SK-N-SH (cell line): Measurements from ENCODE around the gene YTHDF1. TPM values are rescaled to one million over a fixed set of nuclear protein-coding genes. Genes with fewer than 3 reads are reported as not detected.

ENCODE experiments used
- CTCF ChIA-PET: fragments of 300-600, 350-600 bp; formaldehyde crosslinking; extraction: SDS; loops from one replicate; lab custom pipeline; 2021; lab: Yijun Ruan, JAX
- POLR2A ChIA-PET: fragments of 350-600 bp; sonication (Branson Sonifier 250); formaldehyde crosslinking; extraction: SDS; loops from one replicate; lab custom pipeline; 2020; ENCODE audit warnings: antibody characterized with exemption, inconsistent platforms; lab: Yijun Ruan, JAX
- DNase-seq: peaks from one replicate; pipeline ENCODE4 v3.0.0; 2012
- H2AFZ ChIP-seq: fragments of 200-600 bp; sonication (generic); 2 replicates; pipeline ENCODE4 v1.8.1; 2016; ENCODE audit warnings: antibody characterized with exemption, mild to moderate bottlenecking, low read depth
- H3F3A ChIP-seq: fragments of 200-600 bp; sonication (generic); replicated peaks from 2 replicates; pipeline ENCODE3; 2016; ENCODE audit warnings: antibody characterized with exemption, mild to moderate bottlenecking; ENCODE audit not compliant: insufficient read depth
- H3K27ac ChIP-seq, 2 experiments: fragments of 200-500 bp in 1 of 2; fragments of 200-600 bp in 1 of 2; sonication (Bioruptor generic) in 1 of 2; sonication (generic), shearing (Covaris generic) in 1 of 2; 2 replicates each; pipeline versions ENCODE4 v1.5.1 to v1.6.1; 2014 to 2016; ENCODE audit warnings: low read depth in 2 of 2, inconsistent platforms in 1 of 2, low read length in 1 of 2, mild to moderate bottlenecking in 1 of 2, mixed read lengths in 1 of 2
- H3K27me3 ChIP-seq: fragments of 200-600 bp; sonication (generic), shearing (Covaris generic); 2 replicates; pipeline ENCODE4 v1.6.1; 2016; ENCODE audit warnings: mixed run types; ENCODE audit not compliant: insufficient read depth
- H3K36me3 ChIP-seq, 2 experiments: fragments of 200-500 bp in 1 of 2; fragments of 200-600 bp in 1 of 2; sonication (Bioruptor generic) in 1 of 2; sonication (generic) in 1 of 2; replicated peaks in 1 of 2; 2 replicates each; pipeline versions ENCODE3 to v1.5.1; 2014 to 2016; ENCODE audit warnings: low read length in 1 of 2, mild to moderate bottlenecking in 1 of 2; ENCODE audit not compliant: insufficient read depth in 2 of 2, control insufficient read depth in 1 of 2
- H3K4me1 ChIP-seq, 2 experiments: fragments of 200-500 bp in 1 of 2; fragments of 200-600 bp in 1 of 2; sonication (Bioruptor generic) in 1 of 2; sonication (generic), shearing (Covaris generic) in 1 of 2; 2 replicates each; pipeline versions ENCODE4 v1.5.1 to v1.6.1; 2014 to 2016; ENCODE audit warnings: low read depth in 1 of 2, low read length in 1 of 2, mixed run types in 1 of 2; ENCODE audit not compliant: insufficient read depth in 2 of 2, control insufficient read depth in 1 of 2
- H3K4me2 ChIP-seq: fragments of 200-600 bp; sonication (generic), shearing (Covaris generic); 2 replicates; pipeline ENCODE4 v1.6.1; 2017; ENCODE audit warnings: mixed run types
- H3K4me3 ChIP-seq, 2 experiments: fragments of 200-500 bp in 1 of 2; fragments of 200-600 bp in 1 of 2; sonication (Bioruptor generic) in 1 of 2; sonication (generic), shearing (Covaris generic) in 1 of 2; 2 replicates each; pipeline versions ENCODE4 v1.5.1 to v1.8.1; 2014 to 2016; ENCODE audit warnings: low read depth in 2 of 2, inconsistent platforms in 1 of 2, low read length in 1 of 2, mild to moderate bottlenecking in 1 of 2, mixed read lengths in 1 of 2, moderate library complexity in 1 of 2
- H3K79me2 ChIP-seq: fragments of 200-600 bp; sonication (generic); 2 replicates; pipeline ENCODE4 v1.8.1; 2017; ENCODE audit warnings: mild to moderate bottlenecking; ENCODE audit not compliant: insufficient read depth
- H3K9ac ChIP-seq: fragments of 200-600 bp; sonication (generic); 2 replicates; pipeline ENCODE4 v1.6.1; 2017; ENCODE audit warnings: mixed run types
- H3K9me2 ChIP-seq: fragments of 200-600 bp; sonication (generic); 2 replicates; pipeline ENCODE4 v1.6.1; 2017; ENCODE audit warnings: mixed run types
- H3K9me3 ChIP-seq: fragments of 200-600 bp; sonication (generic); 2 replicates; pipeline ENCODE4 v1.6.1; 2017; ENCODE audit warnings: mixed run types, mild to moderate bottlenecking, moderate library complexity
- H4K20me1 ChIP-seq: fragments of 200-600 bp; sonication (generic); 2 replicates; pipeline ENCODE4 v1.6.1; 2017; ENCODE audit warnings: mild to moderate bottlenecking, mixed run types; ENCODE audit not compliant: insufficient read depth
- CHD2 ChIP-seq: fragments of 150-350 bp; IDR thresholded peaks from 2 replicates; pipeline ENCODE4 v1.6.1; 2018; ENCODE audit warnings: low read length; ENCODE audit not compliant: partially characterized antibody
- EP300 ChIP-seq, 2 experiments: IDR thresholded peaks; 2 replicates each; pipeline versions ENCODE4 v1.4.0 to v1.6.1; 2012; ENCODE audit warnings: borderline replicate concordance in 1 of 2, low read depth in 1 of 2, low read length in 1 of 2
- FOSL2 ChIP-seq: IDR thresholded peaks from 2 replicates; pipeline ENCODE4 v1.4.0; 2012; ENCODE audit warnings: low read depth, mild to moderate bottlenecking, moderate library complexity, borderline replicate concordance
- GATA2 ChIP-seq: sonication (generic); formaldehyde crosslinking; IDR thresholded peaks from 2 replicates; pipeline ENCODE4 v1.5.0; 2020; ENCODE audit warnings: mild to moderate bottlenecking, missing genetic modification reagents
- JUND ChIP-seq: IDR thresholded peaks from 2 replicates; pipeline ENCODE4 v1.4.0; 2012
- POLR2AphosphoS5 ChIP-seq: IDR thresholded peaks from 2 replicates; pipeline ENCODE4 v1.6.1; 2012; ENCODE audit warnings: low read depth, low read length
- RAD21 ChIP-seq: IDR thresholded peaks from 2 replicates; pipeline ENCODE4 v1.6.1; 2012; ENCODE audit warnings: mild to moderate bottlenecking, low read length
- WGBS: methylation state at CpG from one replicate; pipeline ENCODE4 v1.1.6; 2017; ENCODE audit warnings: low lambda C conversion rate; 5-methylcytosine and 5-hydroxymethylcytosine counted together
- polyA plus RNA-seq, 3 experiments: library from polyadenylated mRNA; depleted of rRNA; stranded (reverse); fragments of >200 nt; gene quantifications; 2 replicates each; pipeline ENCODE4 v1.2.3, GENCODE V29; 2012
- TF ChIP-seq, protein P1 (sequence below): fragments of 200-600 bp; sonication (generic); IDR thresholded peaks from 2 replicates; pipeline ENCODE4 v1.6.1; 2017; ENCODE audit warnings: antibody characterized with exemption, mild to moderate bottlenecking, moderate library complexity
- TF ChIP-seq, protein P2 (sequence below): IDR thresholded peaks from 2 replicates; pipeline ENCODE4 v1.6.1; 2012; ENCODE audit warnings: mild to moderate bottlenecking, low read depth, low read length, moderate library complexity
- TF ChIP-seq, protein P3 (sequence below): IDR thresholded peaks from 2 replicates; pipeline ENCODE4; 2012

The YTHDF1 gene
- polyA plus RNA-seq, 1 of the 3 experiments (the other 2 are of a cell fraction), result 17.0 TPM

DNA sequence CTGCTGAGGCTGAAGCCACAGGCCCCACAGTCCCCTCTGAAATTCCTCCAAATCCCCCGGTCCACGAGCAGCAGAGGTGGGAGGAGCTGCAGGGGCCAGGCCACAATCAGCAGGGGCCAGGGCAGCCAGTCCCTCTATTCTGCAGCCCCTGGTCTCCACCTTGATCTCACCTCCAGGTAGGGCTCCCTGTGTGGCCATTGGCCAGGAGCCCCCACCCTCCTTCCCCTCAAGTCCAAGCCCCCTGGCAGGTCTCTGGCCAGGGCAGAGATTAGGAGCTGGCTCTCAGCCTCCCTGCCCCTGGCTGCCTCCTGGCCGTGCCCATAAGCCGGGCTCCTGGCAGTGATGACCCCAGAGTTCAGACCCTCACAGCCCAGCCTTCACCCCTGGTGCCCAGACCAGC lies 34.7 kb downstream of the YTHDF1 start:
- Histone ChIP-seq H3K79me2 (no peaks in the 10 kb centered on the region), H3K27me3 (peaks cover 27% of the 10 kb centered on the region), H3K4me2 (no peak overlapping the region), H3K9me3 (no peaks in the 10 kb centered on the region), H3K9me2 (no peaks in the 10 kb centered on the region), H3K36me3 (no peaks in the 10 kb centered on the region), H4K20me1 (peaks cover 10% of the 10 kb centered on the region; the same call in 1 of the 2 replicates), H3K27ac (no peak overlapping the region), H3K4me3 (no peak overlapping the region), H2AFZ (no peak overlapping the region), H3K4me1 (no peaks in the 10 kb centered on the region; a peak in 1 of 4 replicates), H3K9ac (no peak overlapping the region), H3F3A (peaks cover 6% of the 10 kb centered on the region)
- ChIA-PET POLR2A (no interaction called here), CTCF (interaction anchor here (0.7 to 9.9 kb wide), 10 partner anchors 14 to 209 kb away, joined by 3 to 89 read pairs (median 4); no protein-coding TSS in a partner anchor)
- WGBS, result 51% methylated on average over 2 of the region's 4 CpGs
- TF ChIP-seq, protein P1, sequence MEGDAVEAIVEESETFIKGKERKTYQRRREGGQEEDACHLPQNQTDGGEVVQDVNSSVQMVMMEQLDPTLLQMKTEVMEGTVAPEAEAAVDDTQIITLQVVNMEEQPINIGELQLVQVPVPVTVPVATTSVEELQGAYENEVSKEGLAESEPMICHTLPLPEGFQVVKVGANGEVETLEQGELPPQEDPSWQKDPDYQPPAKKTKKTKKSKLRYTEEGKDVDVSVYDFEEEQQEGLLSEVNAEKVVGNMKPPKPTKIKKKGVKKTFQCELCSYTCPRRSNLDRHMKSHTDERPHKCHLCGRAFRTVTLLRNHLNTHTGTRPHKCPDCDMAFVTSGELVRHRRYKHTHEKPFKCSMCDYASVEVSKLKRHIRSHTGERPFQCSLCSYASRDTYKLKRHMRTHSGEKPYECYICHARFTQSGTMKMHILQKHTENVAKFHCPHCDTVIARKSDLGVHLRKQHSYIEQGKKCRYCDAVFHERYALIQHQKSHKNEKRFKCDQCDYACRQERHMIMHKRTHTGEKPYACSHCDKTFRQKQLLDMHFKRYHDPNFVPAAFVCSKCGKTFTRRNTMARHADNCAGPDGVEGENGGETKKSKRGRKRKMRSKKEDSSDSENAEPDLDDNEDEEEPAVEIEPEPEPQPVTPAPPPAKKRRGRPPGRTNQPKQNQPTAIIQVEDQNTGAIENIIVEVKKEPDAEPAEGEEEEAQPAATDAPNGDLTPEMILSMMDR, result no peak
- TF ChIP-seq RAD21, result no peak
- TF ChIP-seq JUND, result no peak
- no peak for TF ChIP-seq POLR2AphosphoS5
- no peak for TF ChIP-seq GATA2
- TF ChIP-seq FOSL2, result no peak
- TF ChIP-seq, protein P2, sequence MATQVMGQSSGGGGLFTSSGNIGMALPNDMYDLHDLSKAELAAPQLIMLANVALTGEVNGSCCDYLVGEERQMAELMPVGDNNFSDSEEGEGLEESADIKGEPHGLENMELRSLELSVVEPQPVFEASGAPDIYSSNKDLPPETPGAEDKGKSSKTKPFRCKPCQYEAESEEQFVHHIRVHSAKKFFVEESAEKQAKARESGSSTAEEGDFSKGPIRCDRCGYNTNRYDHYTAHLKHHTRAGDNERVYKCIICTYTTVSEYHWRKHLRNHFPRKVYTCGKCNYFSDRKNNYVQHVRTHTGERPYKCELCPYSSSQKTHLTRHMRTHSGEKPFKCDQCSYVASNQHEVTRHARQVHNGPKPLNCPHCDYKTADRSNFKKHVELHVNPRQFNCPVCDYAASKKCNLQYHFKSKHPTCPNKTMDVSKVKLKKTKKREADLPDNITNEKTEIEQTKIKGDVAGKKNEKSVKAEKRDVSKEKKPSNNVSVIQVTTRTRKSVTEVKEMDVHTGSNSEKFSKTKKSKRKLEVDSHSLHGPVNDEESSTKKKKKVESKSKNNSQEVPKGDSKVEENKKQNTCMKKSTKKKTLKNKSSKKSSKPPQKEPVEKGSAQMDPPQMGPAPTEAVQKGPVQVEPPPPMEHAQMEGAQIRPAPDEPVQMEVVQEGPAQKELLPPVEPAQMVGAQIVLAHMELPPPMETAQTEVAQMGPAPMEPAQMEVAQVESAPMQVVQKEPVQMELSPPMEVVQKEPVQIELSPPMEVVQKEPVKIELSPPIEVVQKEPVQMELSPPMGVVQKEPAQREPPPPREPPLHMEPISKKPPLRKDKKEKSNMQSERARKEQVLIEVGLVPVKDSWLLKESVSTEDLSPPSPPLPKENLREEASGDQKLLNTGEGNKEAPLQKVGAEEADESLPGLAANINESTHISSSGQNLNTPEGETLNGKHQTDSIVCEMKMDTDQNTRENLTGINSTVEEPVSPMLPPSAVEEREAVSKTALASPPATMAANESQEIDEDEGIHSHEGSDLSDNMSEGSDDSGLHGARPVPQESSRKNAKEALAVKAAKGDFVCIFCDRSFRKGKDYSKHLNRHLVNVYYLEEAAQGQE, result no peak
- no peak for TF ChIP-seq EP300 (IDR thresholded peaks at IDR 0.05; ENCODE audit: borderline replicate concordance in 1 of 2, low read depth in 1 of 2, low read length in 1 of 2)
- TF ChIP-seq, protein P3, sequence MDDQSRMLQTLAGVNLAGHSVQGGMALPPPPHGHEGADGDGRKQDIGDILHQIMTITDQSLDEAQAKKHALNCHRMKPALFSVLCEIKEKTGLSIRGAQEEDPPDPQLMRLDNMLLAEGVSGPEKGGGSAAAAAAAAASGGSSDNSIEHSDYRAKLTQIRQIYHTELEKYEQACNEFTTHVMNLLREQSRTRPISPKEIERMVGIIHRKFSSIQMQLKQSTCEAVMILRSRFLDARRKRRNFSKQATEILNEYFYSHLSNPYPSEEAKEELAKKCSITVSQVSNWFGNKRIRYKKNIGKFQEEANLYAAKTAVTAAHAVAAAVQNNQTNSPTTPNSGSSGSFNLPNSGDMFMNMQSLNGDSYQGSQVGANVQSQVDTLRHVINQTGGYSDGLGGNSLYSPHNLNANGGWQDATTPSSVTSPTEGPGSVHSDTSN, result no peak
- no peak for TF ChIP-seq CHD2
- no peak for DNase-seq
